Measurements from ENCODE around the gene CDK14. TPM values are rescaled to one million over a fixed set of nuclear protein-coding genes. Genes with fewer than 3 reads are reported as not detected.

The CDK14 gene
- total and polyA plus RNA-seq, 10 of the 15 experiments (the other 5 are each of a cell fraction or from before 2014, with no cell fraction given), result 6.5 to 61.3 (median 24.2) TPM

DNA sequence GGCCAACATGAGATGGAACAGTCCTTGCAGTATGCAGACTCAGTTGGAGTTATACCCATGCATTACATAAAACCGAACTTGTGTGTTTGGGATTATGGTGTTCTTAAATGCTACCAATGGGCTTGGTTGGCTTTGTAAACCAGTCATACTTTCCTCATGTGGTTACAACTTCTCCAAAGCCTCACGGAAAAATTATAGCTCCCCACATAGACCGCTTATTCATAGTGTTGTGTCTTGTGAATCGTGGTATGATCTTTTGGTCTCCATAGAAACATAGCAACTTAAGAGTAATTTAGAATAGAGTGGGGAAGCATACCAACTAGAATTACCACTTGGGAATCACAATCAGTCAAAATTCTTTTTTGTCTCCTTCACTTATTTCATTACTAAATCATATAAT lies 555.8 kb downstream of the CDK14 start (continued):
- TF ChIP-seq, protein P1, sequence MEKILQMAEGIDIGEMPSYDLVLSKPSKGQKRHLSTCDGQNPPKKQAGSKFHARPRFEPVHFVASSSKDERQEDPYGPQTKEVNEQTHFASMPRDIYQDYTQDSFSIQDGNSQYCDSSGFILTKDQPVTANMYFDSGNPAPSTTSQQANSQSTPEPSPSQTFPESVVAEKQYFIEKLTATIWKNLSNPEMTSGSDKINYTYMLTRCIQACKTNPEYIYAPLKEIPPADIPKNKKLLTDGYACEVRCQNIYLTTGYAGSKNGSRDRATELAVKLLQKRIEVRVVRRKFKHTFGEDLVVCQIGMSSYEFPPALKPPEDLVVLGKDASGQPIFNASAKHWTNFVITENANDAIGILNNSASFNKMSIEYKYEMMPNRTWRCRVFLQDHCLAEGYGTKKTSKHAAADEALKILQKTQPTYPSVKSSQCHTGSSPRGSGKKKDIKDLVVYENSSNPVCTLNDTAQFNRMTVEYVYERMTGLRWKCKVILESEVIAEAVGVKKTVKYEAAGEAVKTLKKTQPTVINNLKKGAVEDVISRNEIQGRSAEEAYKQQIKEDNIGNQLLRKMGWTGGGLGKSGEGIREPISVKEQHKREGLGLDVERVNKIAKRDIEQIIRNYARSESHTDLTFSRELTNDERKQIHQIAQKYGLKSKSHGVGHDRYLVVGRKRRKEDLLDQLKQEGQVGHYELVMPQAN (conservative IDR thresholded peaks at IDR 0.05), result no peak
- TF ChIP-seq PML (IDR thresholded peaks at IDR 0.05; ENCODE audit: low read length) (no peak), CREM (IDR thresholded peaks at IDR 0.05; ENCODE audit: low read depth) (no peak)

DNA sequence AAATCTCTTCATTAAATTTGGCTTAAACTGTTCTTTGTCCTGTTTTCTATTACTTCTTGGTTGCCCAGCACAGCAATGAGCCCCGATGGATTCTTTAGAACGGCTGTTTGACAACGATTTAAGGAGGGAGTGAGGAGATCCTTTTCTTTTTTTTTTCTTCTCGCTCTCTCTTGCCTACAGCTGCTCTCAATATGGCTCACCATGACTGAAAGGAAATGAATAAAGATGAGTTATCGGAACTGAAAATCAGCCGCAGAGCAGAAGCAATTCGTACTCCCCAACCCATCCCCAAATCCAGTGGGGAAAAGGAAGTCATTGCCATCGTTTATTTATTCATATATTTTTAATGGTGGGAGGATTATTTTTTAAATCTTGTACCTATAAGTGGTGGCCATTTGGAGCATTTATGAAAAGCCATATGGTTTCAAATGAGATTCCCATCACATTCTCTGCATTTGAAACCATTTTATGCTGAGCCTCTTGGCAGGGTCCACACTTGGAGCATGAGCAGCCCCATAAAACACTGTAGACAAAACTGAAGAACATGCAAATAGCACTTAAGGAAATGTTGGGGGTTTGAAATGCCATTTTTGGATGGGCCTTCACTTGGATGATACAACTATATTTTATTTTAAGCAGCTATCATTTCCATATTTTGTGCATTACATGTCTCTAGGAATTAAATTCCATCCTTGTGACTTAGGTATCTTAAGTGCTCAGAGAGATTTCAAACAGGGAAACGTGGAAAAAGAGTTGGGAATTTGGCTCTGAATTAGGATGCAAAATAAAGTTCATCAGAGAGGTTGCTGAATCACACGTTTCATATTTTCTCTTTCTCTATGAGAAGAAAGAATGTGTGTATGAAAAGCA lies 560.4 kb downstream of the CDK14 start:
- no peak for TF ChIP-seq JUNB (IDR thresholded peaks at IDR 0.05)
- no peak for TF ChIP-seq EED (IDR thresholded peaks at IDR 0.05; ENCODE audit: low read depth)
- no peak for TF ChIP-seq NFIC (IDR thresholded peaks at IDR 0.05; ENCODE audit: low read depth, low read length)
- TF ChIP-seq, protein P2, sequence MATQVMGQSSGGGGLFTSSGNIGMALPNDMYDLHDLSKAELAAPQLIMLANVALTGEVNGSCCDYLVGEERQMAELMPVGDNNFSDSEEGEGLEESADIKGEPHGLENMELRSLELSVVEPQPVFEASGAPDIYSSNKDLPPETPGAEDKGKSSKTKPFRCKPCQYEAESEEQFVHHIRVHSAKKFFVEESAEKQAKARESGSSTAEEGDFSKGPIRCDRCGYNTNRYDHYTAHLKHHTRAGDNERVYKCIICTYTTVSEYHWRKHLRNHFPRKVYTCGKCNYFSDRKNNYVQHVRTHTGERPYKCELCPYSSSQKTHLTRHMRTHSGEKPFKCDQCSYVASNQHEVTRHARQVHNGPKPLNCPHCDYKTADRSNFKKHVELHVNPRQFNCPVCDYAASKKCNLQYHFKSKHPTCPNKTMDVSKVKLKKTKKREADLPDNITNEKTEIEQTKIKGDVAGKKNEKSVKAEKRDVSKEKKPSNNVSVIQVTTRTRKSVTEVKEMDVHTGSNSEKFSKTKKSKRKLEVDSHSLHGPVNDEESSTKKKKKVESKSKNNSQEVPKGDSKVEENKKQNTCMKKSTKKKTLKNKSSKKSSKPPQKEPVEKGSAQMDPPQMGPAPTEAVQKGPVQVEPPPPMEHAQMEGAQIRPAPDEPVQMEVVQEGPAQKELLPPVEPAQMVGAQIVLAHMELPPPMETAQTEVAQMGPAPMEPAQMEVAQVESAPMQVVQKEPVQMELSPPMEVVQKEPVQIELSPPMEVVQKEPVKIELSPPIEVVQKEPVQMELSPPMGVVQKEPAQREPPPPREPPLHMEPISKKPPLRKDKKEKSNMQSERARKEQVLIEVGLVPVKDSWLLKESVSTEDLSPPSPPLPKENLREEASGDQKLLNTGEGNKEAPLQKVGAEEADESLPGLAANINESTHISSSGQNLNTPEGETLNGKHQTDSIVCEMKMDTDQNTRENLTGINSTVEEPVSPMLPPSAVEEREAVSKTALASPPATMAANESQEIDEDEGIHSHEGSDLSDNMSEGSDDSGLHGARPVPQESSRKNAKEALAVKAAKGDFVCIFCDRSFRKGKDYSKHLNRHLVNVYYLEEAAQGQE (IDR thresholded peaks at IDR 0.05; ENCODE audit: low read depth, low read length), result no peak
- no peak for TF ChIP-seq SMARCA5 (IDR thresholded peaks at IDR 0.05)
- no peak for TF ChIP-seq POLR2AphosphoS5 (IDR thresholded peaks at IDR 0.05; ENCODE audit: low read length)
- no peak for ATAC-seq
- Histone ChIP-seq H3K4me3 (no peak overlapping the region), H3K27ac (ENCODE audit: control insufficient read depth, insufficient read depth) (no peak overlapping the region), H4K20me1 (ENCODE audit: control insufficient read depth, insufficient read depth) (no peaks in the 10 kb centered on the region), H3K9me3 (replicated peaks; ENCODE audit: control insufficient read depth, insufficient read depth, low read length) (no peaks in the 10 kb centered on the region), H3K4me1 (ENCODE audit: control insufficient read depth, insufficient read depth, low read length) (no peaks in the 10 kb centered on the region), H3K9ac (ENCODE audit: control insufficient read depth, insufficient read depth, low read length) (no peak overlapping the region), H3K27me3 (replicated peaks in 1 of 2; ENCODE audit: control insufficient read depth in 2 of 2, insufficient read depth in 2 of 2, low read length in 1 of 2) (no peaks in the 10 kb centered on the region), H2AFZ (ENCODE audit: control insufficient read depth, low read depth, low read length) (no peak overlapping the region), H3K79me2 (ENCODE audit: control insufficient read depth, insufficient read depth, low read length) (no peaks in the 10 kb centered on the region), H3K36me3 (ENCODE audit: control insufficient read depth in 2 of 2, insufficient read depth in 2 of 2, low read length in 1 of 2) (no peaks in the 10 kb centered on the region; a peak in 1 of 4 replicates), H3K4me2 (ENCODE audit: control insufficient read depth, insufficient read depth) (no peak overlapping the region)
- WGBS (ENCODE audit: insufficient coverage, insufficient replicate concordance, low lambda C conversion rate, missing lambda C conversion rate), result 80% methylated on average over 10 of the region's 10 CpGs
- SMC1A ChIA-PET (ENCODE audit: uncharacterized antibody, unreplicated experiment), result interaction anchor here (1.7 kb wide), 1 partner anchor 13 kb away, joined by 5 read pairs; no protein-coding TSS in a partner anchor
- intact Hi-C loops (cut with micrococcal nuclease; ENCODE audit: unreplicated experiment), result no loop called here
- DNase-seq (ENCODE audit: low read depth, low spot score), result no peak
- no TSS peak for BruUV-seq (replicated peaks)
- in situ Hi-C loops (cut with MboI), result no loop called here
- POLR2A ChIA-PET, result interaction anchor here (0.5 kb wide), 1 partner anchor 14 kb away, joined by 4 read pairs; no protein-coding TSS in a partner anchor
- FAIRE-seq, result no peak
- RAD21 ChIA-PET (ENCODE audit: unreplicated experiment), result no interaction called here
- CTCF ChIA-PET, result no interaction called here

All from GM12878 (cell line).